ENCODE results near the gene KRTAP10-2.
"Not testable (repeated sequence)": the region's sequence is repeated elsewhere in the genome, so short reads cannot be mapped to it uniquely, and the experiment has no call there.

The KRTAP10-2 gene, protein sequence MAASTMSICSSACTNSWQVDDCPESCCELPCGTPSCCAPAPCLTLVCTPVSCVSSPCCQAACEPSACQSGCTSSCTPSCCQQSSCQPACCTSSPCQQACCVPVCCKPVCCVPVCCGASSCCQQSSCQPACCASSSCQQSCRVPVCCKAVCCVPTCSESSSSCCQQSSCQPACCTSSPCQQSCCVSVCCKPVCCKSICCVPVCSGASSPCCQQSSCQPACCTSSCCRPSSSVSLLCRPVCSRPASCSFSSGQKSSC

DNA sequence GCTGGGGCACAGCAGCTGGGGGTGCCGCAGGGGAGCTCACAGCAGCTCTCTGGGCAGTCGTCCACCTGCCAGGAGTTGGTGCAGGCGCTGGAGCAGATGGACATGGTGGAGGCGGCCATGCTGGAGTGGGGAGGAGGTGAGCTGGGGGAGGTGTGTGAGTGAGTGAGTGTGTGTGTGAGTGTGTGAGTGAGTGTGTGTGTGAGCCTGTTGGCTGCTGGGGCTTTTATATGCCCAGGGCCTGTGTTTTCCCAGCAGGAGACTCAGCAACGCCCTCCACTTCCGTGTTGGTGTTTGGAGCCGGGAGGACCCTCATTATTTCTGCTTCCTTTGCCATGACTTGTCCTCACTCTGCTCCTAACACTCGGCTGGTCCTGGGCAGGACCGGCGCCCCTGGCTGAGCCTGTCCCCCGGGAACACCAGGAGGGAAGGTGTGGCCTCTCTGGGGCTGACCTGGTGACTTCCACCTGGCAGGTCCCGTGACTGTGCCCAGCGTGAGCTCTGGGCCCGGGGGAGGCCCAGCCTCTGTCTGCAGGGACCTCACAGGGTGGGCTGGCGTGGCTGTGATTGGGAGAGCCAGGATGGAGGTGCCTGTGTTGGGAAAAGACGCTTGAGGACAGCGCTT, at the start of gene KRTAP10-2:
KRTAP10-2 (minus strand) TSS at position 166 of the 622 bp plus-strand sequence; CDS start at position 119, 47 bp downstream.
- DNase-seq: peak; percentile 47

DNA sequence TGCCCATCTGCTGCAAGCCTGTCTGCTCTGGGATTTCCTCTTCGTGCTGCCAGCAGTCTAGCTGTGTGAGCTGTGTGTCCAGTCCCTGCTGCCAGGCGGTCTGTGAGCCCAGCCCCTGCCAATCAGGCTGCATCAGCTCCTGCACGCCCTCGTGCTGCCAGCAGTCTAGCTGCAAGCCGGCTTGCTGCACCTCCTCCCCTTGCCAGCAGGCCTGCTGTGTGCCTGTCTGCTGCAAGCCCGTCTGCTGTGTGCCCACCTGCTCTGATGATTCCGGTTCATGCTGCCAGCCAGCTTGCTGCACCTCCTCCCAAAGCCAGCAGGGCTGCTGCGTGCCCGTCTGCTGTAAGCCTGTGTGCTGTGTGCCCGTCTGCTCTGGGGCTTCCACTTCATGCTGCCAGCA, 49.8 kb upstream of the KRTAP10-2 start:
- not testable (repeated sequence) for DNase-seq

DNA sequence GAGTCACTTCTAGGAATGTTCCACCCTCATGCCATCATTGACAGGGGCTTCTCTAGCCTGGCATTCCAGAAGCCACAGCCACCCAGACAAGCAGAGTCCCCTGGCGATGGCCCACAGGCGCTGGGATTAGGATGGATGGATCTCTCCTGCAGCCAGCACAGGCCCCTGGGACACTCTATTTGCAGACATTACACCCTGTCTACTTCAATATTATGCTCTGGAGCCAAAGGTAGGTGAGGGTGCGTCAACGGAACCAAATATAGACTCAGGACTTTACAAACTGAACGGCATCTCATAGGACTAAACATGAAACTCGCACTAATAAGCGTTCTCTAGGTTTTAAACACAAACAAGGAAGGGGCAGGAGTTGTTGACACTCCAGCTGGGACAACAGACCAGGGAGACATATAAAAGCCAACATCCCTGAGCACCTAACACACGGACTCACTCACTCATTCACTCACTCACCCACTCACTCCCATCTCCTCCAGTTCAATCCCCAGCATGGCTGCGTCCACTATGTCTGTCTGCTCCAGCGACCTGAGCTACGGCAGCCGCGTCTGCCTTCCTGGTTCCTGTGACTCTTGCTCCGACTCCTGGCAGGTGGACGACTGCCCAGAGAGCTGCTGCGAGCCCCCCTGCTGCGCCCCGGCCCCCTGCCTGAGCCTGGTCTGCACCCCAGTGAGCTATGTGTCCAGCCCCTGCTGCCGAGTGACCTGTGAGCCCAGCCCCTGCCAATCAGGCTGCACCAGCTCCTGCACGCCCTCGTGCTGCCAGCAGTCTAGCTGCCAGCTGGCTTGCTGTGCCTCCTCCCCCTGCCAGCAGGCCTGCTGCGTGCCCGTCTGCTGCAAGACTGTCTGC, 49.0 kb upstream of the KRTAP10-2 start, which contains the start of gene KRTAP10-7:
KRTAP10-7 (plus strand) TSS at position 480 of the 861 bp plus-strand sequence; CDS start at position 505, 25 bp downstream.
- DNase-seq: not testable (repeated sequence)

DNA sequence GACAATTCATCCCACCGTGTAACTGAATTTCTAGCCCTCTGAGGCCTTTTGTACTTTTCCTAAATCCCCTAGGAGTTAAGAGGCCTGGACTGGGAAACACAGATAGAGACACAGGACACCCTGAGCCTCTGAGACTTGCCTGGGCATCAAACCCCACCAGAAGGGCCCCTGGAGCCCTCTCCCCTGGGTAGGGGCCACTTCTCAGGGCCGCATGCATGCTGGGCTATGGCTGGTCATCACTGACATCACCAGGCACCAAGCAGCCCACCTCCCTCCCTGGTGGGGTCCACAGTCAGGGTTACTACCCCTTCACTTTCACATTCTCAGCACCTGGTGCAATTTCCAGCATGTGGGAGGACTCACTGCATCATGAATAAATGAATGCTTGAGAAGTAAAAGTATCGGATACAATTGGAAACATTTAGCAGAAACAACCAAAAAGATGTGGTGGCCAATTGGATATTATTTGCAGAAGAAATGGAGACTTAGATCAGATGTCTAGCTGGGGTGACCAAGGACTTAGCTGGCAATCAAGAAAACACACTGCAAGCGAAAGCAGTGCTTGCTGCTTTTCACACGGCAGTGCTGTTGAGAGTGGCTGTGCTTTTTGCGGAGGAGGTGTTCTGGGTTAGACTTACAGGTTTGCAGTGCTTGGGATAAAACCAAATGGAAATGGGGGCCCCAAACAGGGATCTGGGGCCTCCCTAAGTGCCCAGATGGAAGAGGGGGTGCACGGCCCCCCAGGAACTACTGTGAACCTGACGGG, 48.1 kb upstream of the KRTAP10-2 start:
- no peak for DNase-seq

DNA sequence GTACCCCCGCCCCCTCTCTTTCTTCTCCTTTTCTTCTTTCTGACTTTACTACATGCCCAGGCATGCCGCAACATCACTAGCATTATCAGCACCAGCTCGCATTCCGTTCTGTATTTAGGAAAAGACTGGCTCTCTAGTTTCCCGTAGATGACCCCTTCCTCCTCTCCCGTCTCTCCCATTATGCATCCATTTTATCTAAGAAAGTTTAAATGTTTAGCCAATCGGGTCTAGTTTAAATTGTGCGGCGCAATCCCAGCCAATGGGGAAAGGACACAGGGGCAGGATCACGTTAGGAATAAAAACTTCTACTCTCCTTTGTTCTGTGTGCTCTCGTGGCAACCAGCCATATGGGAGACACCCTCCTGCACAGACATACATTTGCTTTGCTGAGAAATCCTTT, 46.8 kb upstream of the KRTAP10-2 start:
- DNase-seq: peak; percentile 25

DNA sequence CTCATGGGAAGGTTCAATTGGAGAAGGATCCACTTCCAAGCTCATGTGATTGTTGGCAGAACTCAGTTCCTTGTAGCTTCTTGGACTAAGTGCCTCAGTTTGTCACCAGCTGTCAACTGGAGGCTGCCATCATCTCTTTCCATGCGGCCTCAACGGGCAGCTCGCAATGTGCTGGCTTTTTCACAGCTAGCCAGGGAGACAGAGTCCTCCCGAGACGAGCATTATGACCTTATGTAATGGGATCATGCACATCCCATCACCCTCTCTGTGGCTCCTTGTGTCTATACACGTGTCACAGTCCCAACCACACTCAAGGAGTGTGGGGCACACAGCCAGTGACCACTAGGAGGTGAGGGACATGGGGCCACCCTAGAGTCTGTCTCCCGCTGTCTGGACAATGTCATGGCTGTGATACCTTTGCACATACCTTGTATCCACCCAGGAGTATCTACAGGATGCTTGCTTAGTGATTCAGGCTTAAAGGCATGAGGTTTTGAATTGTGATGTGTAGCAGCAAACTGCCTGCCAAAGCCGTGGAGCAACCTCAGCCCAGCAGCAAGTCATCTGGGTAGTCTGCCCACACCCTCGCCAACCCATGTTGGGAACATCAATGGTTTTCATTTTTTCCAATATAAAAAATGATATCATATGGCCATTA, 44.9 kb upstream of the KRTAP10-2 start:
- no peak for DNase-seq

DNA sequence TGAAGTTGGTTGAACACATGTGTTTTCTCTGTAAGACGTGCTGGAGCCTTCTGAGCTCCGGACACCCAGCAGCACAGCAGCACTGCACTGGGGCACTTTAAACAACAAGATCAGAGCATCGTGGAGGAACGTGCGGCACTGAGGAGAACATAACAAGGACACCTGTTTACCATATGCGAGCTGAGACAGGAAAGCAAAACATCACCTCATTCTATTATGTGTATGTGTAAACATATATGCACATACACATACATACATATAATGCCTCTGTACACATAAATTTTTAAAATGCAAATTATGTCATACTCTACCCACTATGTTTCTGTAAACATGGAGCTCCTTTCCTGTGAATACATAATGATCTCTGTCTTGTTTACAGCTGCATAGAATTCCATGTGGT, 44.2 kb upstream of the KRTAP10-2 start:
- DNase-seq: no peak

DNA sequence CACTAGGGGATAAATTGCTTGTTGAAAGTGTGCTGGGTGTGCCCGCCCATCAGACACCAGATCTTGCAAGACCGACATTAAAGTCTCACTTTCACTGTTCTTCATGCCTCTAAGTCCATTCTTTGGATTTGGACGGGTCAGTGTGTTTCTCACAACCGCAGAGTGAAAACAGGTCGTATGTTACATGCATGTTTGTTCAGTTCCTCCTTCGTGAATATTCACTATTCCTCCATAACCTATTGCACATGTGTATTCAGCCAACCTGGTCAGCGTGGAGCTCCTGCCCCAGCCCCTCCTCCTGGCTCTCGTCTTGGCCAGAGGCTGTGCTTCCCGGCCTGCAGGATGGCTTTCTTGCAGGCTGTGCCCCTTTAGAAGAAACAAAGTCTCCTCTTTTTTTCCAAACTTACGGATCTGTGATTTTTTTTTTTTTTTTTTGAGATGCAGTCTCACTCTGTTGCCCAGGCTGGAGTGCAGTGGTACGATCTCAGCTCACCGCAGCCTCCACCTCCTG, 43.2 kb upstream of the KRTAP10-2 start:
- no peak for DNase-seq

DNA sequence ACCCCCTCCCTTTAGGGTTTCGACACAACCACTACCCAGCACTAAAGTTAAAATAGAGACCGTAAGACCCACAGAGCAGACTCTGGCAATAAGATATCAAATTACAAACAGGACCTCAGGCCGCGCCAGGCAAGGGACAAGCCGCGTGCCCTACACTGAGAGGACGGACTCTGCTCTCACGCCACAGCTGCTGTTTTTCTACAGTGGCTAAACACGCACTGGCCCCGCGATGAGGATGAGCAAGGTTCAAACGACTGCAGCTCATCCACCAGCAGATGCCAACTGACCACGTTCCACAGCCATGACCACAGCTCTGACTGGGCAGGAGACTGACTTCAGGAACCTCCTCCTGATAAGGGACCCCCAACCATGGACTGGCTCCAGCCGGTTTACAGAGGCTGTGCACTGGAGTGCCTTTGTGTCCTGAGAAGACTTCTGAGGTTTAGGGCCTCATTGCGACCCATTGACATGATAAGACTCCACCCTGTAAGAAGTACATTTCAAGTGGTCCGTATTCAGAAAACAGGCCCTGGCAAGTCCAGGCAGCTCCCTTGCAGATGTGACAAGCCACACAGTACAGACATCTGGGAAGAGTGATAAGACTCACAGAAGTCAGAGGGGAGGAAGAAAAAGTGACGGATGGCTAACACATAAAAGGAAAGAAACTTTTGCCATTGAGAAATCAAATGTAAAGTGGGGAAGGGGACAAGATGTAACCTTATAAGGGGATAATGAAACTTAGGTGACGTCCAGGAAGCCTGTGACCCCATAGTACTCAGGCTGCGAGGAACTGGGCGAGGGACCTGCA, 42.5 kb upstream of the KRTAP10-2 start:
- no peak for DNase-seq

DNA sequence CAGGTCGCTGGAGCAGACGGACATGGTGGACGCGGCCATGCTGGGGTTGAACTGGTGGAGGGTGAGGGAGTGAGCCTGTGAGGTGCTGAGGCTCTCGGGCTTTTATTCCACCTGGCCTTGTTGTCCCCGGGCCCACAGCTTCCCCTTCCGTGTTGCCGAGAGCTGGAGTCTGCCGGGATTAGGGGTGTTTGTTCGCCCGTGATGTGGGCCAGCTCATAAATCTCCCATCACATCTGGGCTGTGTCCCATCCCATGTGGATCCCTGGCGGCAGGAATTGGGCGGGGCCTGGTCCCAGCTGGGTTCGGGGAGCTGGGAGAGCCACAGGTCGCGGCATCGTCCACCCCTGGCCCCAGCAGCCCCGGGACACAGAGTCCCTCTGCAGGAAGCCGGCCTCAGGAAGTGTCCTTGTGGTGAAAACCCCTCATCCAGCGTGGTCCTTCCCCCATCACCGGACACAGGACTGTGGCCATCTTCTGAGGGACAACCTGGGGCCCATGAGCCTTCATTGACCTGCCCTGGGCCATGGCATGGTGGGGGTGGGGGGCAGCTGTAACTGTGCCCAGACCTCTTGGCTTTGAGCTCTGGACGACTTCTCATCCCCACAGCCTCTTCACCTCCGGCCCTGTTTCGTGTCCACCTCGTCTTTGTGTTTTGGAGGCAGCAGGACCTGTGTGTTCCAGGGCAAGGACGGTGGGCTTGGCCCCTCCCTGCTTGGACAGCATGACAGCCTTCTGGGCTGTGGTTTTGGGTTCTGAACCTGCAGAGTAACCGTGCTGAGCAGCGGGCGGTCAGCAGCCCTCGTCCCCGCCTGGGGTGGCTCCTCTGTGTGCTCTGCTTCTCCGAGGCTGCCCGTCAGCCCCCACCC, 41.4 kb upstream of the KRTAP10-2 start, which contains the start of gene KRTAP10-6:
KRTAP10-6 (minus strand) TSS at position 60 of the 866 bp plus-strand sequence; CDS start at position 39, 21 bp downstream.
- DNase-seq: no peak

DNA sequence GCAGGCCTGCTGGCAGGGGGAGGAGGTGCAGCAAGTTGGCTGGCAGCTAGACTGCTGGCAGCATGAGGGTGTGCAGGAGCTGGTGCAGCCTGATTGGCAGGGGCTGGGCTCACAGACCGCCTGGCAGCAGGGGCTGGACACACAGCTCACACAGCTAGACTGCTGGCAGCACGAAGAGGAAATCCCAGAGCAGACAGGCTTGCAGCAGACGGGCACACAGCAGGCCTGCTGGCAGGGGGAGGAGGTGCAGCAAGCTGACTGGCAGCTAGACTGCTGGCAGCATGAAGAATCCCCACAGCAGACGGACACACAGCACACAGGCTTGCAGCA, 40.5 kb upstream of the KRTAP10-2 start:
- DNase-seq: not testable (repeated sequence)

DNA sequence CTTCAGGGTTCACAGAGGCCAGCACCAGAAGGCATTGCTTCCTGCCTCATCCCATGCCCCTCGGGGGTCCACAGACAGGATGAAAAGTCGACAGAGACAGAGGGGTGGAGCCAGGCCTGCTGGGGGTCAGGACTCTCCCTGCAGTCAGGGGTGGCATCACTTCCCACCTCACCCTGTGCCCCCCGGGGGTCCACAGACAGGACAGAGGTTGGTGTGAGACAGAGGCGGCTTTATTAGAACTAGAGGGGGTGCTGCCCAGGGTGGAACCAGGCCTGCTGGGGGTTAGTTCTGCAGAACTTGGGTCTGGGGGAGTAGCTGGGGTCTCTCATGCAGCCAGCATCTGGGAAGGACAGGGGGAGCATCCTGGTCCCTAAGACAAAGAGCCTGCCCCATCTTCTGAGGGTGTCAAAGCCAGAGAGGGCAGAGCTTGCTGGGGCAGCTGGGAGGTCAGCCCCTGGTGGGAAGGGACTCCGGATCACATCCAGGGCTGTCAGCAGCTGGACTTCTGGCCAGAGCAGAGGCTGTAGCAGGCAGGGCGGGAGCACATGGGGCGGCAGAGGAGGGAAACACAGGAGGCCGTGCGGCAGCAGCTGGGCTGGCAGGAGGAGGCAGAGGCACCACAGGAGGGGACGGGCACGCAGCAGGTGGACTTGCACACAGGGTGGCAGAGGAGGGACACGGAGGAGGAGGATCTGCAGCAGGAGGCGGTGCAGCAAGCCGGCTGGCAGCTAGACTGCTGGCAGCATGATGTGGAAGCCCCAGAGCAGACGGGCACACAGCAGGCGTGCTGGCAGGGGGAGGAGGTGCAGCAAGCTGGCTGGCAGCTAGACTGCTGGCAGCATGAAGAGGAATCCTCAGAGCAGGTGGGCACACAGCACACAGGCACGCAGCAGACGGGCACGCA, 39.8 kb upstream of the KRTAP10-2 start:
- DNase-seq: not testable (repeated sequence)

DNA sequence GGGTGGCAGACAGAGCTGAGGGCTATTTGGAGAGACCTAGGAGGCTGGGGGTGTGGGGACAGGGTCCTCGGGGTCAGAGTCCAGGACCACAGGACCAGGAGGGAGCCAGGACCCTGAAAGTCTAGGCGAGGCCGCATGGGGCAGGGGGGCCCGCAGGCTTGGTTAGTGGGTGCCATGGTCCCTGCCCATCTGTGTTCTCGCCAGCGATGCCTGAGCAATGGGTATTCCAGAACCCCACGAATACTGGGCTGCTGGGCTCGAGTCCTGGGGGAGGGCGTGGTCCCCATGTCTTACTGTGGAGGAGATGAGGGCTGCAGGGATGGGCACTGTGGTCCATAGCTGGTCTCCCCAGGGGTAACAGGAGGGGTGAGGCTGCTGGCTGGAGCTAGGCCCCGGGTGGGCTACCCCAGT, 39.0 kb upstream of the KRTAP10-2 start:
- no peak for DNase-seq

DNA sequence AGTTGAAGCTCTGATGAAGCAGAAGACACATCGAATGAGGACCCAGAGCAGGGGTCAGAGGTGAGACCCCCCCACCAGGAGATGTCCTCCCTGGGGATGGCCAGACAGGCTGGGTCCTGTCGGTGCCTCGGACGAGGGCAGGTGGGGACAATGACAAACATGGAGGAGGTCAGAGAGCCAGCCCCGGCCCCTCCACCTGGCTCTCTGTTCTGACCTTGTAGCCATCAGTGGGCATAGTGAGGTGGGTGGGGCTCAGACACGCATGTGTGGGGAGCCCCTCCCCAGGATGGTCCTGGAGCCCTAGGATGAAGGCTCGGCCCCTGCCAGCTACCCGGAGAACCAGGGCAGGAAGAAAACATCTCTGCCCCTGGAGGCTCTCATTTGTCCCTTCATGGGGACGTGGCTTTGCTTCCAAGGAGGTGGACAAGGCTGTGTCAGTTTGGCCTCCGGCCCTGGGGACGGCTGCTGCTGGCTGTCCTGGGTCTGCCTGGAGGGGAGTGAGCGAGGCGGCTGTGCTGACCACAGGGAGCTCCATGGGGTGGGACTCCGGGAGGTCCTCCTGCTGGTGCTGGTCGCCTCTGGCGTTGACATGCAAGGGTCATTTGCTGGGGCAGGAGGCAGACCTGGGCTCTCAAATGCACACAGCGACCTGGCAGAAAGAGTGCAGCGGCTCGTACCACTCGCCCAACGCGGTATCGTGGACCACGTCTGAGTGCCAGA, 38.4 kb upstream of the KRTAP10-2 start:
- no peak for DNase-seq

DNA sequence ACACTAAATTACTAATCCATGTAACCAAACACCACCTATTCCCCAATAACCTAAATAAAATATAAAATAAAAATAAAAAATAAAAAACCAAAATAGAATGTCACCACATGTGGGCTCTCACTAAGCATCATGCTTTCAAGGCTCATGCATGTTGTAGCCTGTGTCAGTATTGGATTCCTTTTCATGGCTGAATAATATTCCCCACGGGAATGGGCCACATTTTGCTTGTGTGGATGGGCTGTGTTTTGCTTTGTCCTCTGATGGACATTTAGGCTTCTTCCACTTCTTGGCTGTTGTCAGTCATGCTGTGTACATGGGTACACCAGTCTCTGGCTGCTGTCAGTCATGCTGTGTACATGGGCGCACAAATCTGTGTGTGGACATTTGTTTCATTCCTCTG, 37.8 kb upstream of the KRTAP10-2 start:
- no peak for DNase-seq

DNA sequence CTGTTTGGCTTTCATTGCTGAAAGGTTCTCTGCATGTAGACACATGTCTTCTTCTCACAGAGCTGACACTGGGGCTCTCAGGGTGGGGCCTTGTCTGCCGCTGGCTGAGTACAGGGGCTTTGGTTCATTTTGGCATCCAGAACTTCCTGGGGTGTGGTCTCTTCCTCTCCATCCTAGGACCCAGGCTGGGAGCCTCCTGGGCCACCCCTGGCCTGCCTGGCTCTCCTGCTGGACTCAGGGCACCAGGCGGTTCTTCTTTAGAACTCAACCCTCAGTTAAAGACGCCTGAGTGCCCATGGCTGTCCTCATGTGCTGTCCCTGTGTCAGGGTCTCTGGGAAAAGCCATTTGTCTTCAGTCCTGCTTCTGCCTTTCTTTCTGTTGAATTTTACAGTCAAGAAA, 34.6 kb upstream of the KRTAP10-2 start:
- no peak for DNase-seq

DNA sequence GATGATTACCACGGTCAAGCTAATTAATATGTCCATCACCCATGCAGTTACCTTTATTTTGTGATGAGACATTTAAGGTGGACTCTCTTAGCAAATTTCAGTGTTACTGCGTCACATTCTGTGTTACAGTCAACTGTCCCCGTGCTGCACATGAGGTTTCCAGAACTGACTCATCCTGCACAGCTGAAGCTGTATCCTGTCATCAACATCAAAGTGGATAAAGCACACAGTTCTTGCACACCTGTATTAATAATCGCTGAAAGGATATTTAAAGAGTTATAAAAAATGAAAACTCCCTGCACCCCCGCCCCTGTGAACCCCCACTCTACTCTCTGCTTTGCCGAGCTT, 32.5 kb upstream of the KRTAP10-2 start:
- peak; percentile 26 for DNase-seq

DNA sequence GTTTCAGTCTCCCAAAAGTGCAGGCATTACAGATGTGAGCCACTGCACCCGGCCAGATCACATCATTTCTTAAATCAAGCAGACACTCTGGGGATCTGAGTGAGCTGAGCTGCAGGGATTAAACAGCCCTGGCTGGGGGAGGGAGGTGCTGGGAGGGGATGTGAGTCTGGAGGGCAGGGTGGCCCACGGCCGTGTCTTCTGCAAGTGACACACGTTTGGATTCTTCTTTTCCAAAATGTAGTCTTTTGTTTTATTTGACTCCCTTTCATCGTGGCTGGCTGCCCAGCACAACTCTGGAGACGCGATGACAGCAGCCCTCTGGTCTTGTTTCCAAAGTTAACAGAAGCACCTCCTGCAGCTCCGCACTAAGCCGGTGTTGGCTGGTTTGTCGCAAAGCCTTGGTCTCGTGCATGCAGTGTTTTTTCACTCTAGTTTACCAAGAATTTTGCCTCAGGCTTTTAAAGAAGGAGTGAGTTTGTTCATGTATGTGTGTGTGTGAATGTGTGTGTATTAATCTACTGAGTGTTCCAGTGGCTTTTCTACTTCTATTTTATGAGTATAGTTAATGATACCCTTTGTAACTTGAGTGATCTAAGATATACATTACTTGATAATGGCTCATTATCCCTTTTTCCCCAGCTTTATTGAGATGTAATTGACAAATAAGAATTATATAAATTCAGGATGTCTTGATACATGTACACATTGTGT, 31.9 kb upstream of the KRTAP10-2 start:
- peak; percentile 32 for DNase-seq

All from NCI-H2227 treated with DMSO at 0.1 percent for 48 hours (cell line).